Measurements from ENCODE around the gene SRGAP2C.
"Not testable (repeated sequence)": the region's sequence is repeated elsewhere in the genome, so short reads cannot be mapped to it uniquely, and the experiment has no call there.

The SRGAP2C gene

GRCh38 chr1:121184290-121185127, at the start of gene SRGAP2C, which contains the start of gene FAM72B:
SRGAP2C (plus strand) TSS chr1:121184975; CDS start chr1:121187447, 2,472 bp downstream.
FAM72B (minus strand) TSS chr1:121184340; CDS start chr1:121183489, 851 bp downstream.
- DNase-seq, result peak; percentile 99

DNA sequence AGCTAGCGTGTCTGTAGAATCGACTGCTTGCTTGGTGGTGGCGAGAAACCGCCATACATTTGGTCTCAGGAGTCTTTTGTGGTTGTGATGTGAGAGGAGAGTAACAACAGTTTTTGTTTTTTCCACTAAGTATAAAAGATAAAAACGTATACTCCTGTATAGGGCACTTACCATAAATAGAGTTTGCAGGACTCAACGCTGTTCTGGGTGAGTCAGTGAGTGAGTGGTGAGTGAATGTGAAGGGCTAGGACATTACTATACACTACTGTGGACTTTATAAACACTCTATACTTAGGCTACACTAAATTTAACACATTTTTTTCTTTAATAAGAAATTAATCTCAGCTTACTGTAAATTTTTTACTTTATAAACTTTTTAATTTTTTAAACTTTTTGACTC, 44.4 kb upstream of the SRGAP2C start:
- not testable (repeated sequence) for DNase-seq

DNA sequence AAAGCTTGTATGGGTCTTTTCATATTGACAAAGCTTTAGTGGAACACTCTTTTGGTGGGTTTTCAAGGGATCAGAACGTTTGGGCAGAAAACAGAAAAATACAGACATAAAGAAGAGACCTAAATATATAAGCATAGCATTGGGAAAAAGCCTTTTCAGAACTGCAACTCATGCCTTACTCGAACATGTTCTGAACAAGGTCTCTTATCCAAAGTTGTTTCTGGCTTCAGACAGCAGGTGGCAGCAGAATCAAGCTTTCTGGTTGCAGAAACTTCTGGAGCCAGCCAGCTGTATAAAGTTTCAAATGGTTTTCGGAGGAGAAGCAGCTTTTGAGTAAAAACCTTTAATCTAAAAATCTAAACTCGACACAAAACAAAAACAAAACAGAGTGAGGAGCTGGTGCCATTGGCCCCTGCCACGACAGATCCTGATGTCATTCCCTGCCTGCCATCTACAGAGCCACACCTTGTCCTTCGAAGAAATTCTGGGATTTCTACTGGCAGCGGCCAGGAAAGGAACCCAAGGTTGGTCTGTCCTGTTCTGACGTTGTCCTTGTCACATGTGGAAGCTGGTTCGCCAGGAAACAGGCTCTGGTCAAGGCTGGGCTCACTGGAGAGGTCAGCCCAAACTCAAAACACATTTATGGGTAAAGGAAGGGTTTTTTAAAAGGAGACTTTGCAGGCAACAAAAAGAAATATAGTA, 36.1 kb upstream of the SRGAP2C start:
- not testable (repeated sequence) for DNase-seq

- DNase-seq, result not testable (repeated sequence)
These were observed 33.5 kb upstream of the SRGAP2C start for GRCh38 chr1:121151294-121151693.

DNA sequence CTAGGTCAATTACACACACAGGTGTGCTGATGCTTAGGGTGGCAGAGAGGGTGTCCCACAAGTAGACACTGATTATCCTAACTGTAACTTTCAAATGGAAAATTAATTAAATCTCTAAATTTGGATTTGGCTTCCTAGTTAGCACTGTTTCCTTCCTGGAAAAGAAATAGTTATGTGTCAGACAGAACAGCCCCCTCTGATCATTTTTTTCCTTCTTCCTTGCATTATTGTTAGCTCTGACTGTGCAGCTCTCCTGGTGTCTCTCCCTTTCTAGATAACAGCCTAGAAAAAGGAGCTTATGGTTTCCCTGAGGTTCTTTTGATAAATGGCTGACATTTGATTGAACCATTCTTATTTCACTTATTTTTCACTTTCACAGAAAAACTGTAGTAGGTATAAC, 32.0 kb upstream of the SRGAP2C start:
- DNase-seq, result not testable (repeated sequence)

- not testable (repeated sequence) for DNase-seq
These were observed 30.0 kb upstream of the SRGAP2C start for GRCh38 chr1:121154811-121155210.

DNA sequence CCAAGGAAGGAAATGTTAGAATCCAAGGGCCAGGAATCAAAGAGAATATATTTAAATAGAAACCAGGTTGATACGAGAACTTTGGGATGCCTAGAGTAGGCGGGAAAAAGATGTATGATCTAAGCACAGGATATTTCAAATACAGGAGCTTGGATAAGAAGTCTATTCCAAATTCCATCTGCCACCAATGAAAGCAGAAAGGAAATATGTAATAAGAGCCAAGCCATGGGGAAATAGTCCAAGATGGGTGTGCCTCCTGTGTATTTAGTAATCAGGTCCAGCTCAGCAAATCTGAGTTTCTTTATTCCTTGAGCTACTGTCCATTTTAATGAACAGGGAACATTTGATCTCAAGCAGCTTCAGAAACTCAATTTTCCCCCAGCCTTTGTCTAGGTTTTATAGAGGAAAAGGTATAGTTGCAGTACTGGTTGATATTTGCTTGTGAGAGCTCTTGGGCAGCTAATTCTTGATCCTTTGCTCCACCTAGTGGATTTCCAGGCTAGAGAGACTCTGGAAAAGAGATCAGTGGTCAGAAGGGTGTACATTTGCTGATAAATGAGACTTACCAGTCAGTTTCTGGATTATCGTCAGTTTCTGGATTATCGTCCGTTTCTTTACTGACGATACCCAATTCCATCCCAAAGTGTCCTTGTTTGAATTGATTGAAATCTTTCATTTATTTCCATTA, 29.0 kb upstream of the SRGAP2C start:
- DNase-seq, result peak; percentile 0

DNA sequence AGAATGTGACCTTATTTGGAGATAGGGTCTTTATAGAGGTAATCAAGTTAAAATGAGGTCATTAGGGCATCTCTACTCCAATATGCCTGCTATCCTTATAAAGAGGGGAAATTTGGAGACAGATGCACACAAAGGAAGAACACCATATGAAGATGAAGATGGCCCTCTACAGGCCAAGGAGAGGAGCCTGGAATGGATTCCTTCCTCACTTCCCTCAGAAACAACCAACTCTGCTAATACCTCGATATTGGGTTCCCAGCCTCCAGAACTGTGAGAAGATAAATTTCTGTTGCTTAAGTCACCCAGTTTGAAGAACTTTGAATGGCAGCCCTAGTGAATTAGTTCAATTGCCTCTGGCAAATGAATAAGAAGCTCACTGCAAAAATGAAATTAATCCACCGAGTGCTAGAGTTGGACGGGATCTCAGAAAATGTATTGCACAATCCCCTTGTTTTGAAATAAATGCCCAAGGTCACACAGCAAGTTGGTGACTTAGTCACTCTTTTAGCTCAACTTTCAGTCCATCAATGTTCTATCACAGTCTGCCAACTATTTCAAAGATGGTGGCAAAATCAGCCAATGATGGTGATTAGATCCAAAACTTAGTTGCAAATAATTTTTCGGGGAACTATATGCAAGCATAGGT, 27.7 kb upstream of the SRGAP2C start:
- DNase-seq, result not testable (repeated sequence)

- DNase-seq, result not testable (repeated sequence)
These were observed 27.2 kb upstream of the SRGAP2C start for GRCh38 chr1:121157609-121158008.

DNA sequence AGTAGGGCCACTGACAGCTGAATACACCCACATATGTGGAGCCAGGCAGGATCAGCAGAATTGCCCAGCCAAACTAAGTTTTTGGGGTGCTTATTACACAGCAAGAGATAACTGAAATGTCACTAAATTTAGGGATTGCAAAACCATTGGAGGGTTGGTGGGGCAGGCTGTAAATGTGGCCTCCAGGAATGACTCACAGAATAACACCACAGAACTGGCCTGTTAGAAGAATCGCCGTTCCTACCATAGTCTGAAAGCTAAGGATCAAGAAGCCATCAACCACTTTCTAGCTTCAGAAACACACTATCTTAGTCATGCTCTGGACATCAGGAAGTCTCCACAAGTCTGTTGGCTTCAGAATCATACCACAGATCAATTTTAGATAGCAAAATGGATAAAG, 24.7 kb upstream of the SRGAP2C start:
- not testable (repeated sequence) for DNase-seq

DNA sequence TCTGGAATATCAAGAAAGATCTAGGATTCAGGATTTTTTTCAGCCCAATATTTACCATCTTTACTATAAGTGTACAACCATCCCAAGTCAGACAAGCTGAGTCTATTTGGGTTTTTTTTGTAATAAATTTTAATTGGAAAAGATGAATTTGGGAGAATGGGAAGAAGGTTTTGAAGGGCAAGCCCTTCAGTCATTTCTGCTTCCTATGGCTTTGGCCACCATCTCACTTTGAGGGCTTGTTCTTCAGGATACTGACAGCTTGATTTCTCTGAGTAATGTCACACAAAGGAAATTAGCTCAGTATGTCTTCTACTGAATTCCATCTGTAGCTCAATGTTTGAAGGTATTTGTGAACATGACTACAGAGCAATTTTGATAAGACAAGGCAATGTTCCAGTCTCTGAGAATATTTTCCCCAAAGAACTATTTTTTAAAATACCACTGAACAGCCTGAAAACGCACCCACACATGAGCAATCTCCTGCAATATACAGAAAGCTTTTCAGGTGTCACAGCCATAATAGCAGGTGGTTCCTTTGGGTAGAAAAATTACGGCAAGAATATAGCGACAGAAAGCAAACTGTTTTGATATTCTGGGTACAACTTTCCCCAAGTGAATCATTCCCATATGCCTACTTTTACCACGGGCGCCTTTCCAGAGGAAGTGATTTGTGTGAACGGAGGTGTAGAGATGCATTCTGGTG, 23.4 kb upstream of the SRGAP2C start:
- not testable (repeated sequence) for DNase-seq

GRCh38 chr1:121163850-121164757, 20.7 kb upstream of the SRGAP2C start:
- not testable (repeated sequence) for DNase-seq

DNA sequence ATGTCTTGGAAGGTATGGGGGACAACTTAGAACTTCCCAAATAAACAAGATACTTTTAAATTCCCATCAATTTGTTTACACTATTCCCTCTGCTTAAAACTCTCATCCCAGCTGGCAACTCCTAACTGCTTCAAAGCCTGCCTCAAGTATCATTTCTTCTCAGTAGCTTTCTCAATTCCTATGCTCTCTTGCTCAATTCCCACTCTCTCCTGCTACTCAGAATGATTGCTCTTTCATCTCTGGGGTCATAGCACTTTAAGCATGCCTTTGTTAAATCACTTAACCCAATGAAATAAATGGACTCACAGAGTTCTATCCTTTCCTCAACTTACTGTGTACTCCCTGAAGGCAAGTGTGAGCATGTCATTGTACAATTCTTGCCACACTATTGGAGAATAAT, 19.5 kb upstream of the SRGAP2C start:
- not testable (repeated sequence) for DNase-seq

GRCh38 chr1:121167225-121167738, 17.5 kb upstream of the SRGAP2C start:
- DNase-seq, result not testable (repeated sequence)

GRCh38 chr1:121168152-121168668, 16.6 kb upstream of the SRGAP2C start:
- not testable (repeated sequence) for DNase-seq

GRCh38 chr1:121176649-121177048, 8.1 kb upstream of the SRGAP2C start:
- DNase-seq, result not testable (repeated sequence)

DNA sequence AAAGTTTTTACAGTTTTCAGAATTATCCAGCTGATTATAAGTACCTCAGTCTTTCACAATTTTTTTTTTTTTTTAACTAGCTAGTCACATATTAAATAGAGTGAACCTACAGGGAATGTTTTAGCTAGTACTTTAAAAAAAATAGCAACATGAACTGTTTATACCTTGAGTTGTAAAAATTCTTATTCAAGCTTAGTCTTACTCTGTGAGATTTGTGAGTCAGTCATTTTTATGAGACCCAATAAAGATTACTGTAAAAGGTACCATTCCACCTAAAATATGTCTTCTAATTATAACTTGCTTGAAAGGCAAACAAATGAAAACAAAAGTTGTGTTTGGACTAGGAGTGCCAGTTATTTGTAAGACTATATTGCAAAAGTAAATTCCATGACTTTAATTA, 6.6 kb upstream of the SRGAP2C start:
- not testable (repeated sequence) for DNase-seq

DNA sequence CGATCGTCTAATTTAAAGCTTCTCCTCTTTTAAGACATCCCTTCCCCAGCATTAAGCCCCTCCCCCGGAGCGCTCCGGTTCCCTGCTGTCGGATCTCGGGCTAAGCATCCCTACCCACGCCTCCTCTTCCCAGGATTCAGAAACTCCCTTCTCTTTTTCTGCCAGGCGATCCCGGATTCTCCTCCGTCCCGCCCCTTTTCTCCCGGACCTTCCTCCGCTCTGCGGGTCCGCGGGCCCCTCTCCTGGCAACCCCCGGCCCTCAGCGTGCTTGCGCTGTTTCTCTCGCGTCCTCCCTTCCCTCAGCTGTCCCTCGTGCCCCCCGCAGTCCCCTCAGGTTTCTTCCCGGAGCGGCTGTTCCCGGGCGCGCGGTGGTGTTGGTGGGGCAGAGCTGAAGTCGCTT, 908 bp upstream of the SRGAP2C start:
- not testable (repeated sequence) for DNase-seq

DNA sequence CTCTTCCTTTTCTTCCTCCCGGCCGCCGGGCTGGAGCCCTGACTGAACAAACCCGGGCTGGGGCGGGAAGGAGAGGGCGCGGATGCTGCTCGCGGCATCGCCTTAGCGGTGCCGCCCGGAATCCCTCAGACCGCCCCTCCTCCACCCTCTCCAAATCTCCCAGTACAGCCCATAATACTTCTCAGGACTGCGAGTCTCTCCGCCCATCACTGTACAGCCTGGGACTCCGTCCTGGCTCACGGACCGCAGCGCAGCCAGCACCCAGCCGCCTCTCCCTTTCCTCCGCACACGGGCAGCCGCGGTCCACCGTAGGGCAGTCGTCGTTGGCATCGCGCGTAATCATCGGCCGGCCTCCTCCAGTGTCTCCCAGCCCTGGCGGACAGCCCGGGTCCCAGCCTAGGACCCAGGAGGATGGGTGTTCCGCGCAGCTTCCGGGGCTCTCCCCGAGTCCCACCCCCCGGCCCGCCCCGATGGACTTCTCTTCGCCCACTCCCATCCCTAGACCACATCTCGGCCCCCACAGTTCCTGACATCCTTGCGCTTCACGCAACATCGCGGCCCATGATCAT, 449 bp downstream of the SRGAP2C start:
- DNase-seq, result not testable (repeated sequence)

DNA sequence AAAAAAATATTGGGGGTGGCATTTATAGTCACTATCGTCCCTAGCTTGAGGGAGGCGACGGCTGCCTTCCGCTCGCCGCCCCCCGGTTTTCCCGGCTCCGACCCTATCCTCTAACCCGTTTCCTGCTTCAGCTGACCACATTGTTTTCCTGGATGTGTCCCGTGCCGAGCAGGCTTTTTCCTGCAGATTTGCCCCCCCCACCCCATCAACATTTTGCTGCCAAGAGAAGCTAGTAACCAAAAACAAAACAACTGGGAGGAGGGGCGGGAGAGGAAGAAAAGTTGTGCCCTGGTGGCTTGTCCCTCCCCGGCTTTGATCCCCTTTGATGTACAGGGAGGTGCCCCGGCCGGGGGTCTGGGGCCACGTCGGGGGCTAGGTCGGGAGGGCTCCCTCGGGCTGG, 1.4 kb downstream of the SRGAP2C start:
- not testable (repeated sequence) for DNase-seq
